Measurements from ENCODE around the gene TNFAIP8L3.

TNFAIP8L3 gene

DNA sequence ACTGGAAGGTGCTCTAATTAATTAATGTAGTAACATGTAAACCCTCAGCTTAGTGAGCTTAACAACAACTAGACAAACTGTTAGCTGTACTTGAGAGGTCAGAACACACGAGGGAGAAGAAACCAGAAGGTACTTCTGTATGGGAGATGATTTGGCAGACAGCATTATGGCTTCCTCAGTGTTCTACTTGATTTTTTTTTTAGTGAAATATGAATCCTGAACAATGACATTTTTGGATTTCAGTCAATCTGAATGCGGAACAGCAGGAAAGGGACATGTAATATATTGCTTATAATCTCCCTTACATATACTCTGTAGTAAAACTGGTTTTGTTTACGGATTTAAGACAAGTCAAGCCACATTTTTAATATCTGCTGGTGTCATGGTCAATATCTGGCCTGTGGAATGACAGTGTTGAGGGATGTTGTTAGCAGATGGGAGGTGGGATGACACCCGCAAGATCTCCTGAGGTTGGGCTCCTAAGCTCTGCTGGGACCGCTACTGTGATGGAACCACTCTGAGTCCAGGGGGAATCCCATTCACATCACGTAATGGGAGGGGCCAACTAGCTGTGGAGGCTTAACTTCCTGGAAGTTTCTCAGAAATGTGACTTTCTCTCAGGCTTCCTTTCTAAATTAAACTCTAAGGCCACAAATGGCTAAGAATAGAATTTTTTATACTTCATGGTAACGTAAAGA is 18.7 kb downstream of the TNFAIP8L3 start:
- H3K4me1 ChIP-seq (ENCODE audit: control insufficient read depth, insufficient read depth, low read length), result peaks cover 17% of the 10 kb centered on the region
- H3K9me3 ChIP-seq (ENCODE audit: control insufficient read depth, insufficient read depth, low read depth, low read length), result no peaks in the 10 kb centered on the region
- no peaks in the 10 kb centered on the region for H3K36me3 ChIP-seq (ENCODE audit: control insufficient read depth, insufficient read depth, low read length)
- no peaks in the 10 kb centered on the region; the same call in 1 of the 2 replicates for H3K27me3 ChIP-seq (ENCODE audit: control insufficient read depth, insufficient read depth, low read length)
- H3K9ac ChIP-seq (ENCODE audit: low read length), result no peak overlapping the region
- no peak overlapping the region for H3K27ac ChIP-seq (ENCODE audit: low read depth, low read length)
- H3K4me3 ChIP-seq (ENCODE audit: low read depth, low read length), result no peak overlapping the region

GRCh38 chr15:51075364-51075763 is 19.3 kb downstream of the TNFAIP8L3 start:
- no peaks in the 10 kb centered on the region; the same call in 1 of the 2 replicates for H3K27me3 ChIP-seq (ENCODE audit: control insufficient read depth, insufficient read depth, low read length)
- no peak overlapping the region for H3K27ac ChIP-seq (ENCODE audit: low read depth, low read length)
- H3K9me3 ChIP-seq (ENCODE audit: control insufficient read depth, insufficient read depth, low read depth, low read length), result no peaks in the 10 kb centered on the region
- H3K4me1 ChIP-seq (ENCODE audit: control insufficient read depth, insufficient read depth, low read length), result peaks cover 17% of the 10 kb centered on the region
- H3K36me3 ChIP-seq (ENCODE audit: control insufficient read depth, insufficient read depth, low read length), result no peaks in the 10 kb centered on the region
- no peak overlapping the region for H3K9ac ChIP-seq (ENCODE audit: low read length)
- no peak overlapping the region for H3K4me3 ChIP-seq (ENCODE audit: low read depth, low read length)

GRCh38 chr15:51074926-51075325 is 19.8 kb downstream of the TNFAIP8L3 start:
- no peaks in the 10 kb centered on the region; the same call in 1 of the 2 replicates for H3K27me3 ChIP-seq (ENCODE audit: control insufficient read depth, insufficient read depth, low read length)
- H3K9me3 ChIP-seq (ENCODE audit: control insufficient read depth, insufficient read depth, low read depth, low read length), result no peaks in the 10 kb centered on the region
- H3K9ac ChIP-seq (ENCODE audit: low read length), result no peak overlapping the region
- peaks cover 17% of the 10 kb centered on the region for H3K4me1 ChIP-seq (ENCODE audit: control insufficient read depth, insufficient read depth, low read length)
- H3K4me3 ChIP-seq (ENCODE audit: low read depth, low read length), result no peak overlapping the region
- H3K36me3 ChIP-seq (ENCODE audit: control insufficient read depth, insufficient read depth, low read length), result no peaks in the 10 kb centered on the region
- no peak overlapping the region for H3K27ac ChIP-seq (ENCODE audit: low read depth, low read length)

DNA sequence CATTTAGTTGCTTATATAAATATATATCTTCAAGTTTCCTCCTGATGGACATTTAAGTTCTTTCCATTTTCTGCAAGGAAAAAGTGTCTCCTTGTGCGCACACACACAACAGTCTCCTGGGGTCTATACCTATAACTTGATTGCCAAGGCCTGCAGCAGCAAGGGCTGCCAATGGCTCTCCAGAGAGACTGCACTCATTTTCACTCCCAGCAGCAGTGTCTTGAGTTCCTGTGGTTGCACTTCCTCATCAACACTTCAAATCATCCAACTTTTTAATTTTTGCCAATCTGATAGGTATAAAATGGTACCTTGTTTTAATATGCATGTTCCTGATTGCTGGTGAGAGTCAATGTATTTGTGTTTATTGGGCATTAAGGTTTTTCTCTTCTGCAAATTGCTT is 23.1 kb downstream of the TNFAIP8L3 start:
- H3K27me3 ChIP-seq (ENCODE audit: control insufficient read depth, insufficient read depth, low read length), result peaks cover 2% of the 10 kb centered on the region; the same call in 1 of the 2 replicates
- H3K9ac ChIP-seq (ENCODE audit: low read length), result no peak overlapping the region
- no peak overlapping the region for H3K27ac ChIP-seq (ENCODE audit: low read depth, low read length)
- no peaks in the 10 kb centered on the region for H3K36me3 ChIP-seq (ENCODE audit: control insufficient read depth, insufficient read depth, low read length)
- H3K4me1 ChIP-seq (ENCODE audit: control insufficient read depth, insufficient read depth, low read length), result peaks cover 6% of the 10 kb centered on the region; the same call in 1 of the 2 replicates
- H3K9me3 ChIP-seq (ENCODE audit: control insufficient read depth, insufficient read depth, low read depth, low read length), result no peaks in the 10 kb centered on the region
- H3K4me3 ChIP-seq (ENCODE audit: low read depth, low read length), result no peak overlapping the region

DNA sequence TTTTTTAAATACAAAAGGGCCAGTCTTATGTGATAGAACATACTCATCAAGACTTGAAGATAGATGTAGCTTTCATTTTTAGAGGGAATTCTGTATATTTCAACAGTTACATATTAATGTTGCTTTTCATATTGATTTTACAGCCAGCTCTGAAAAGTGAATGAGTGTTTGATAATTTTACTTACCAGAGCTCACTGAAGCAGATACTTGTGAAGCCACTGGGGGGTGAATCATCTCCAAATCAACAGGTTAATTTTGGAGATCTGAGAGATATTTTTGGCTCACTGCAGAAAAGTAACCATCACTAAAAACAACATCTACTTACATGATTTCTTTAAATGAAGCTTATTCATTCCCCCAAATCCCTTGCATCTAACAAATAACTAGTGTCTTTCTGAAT is 24.7 kb downstream of the TNFAIP8L3 start:
- no peak overlapping the region for H3K27ac ChIP-seq (ENCODE audit: low read depth, low read length)
- no peaks in the 10 kb centered on the region for H3K36me3 ChIP-seq (ENCODE audit: control insufficient read depth, insufficient read depth, low read length)
- H3K4me3 ChIP-seq (ENCODE audit: low read depth, low read length), result no peak overlapping the region
- peaks cover 5% of the 10 kb centered on the region; the same call in 1 of the 2 replicates for H3K27me3 ChIP-seq (ENCODE audit: control insufficient read depth, insufficient read depth, low read length)
- no peak overlapping the region for H3K9ac ChIP-seq (ENCODE audit: low read length)
- peaks cover 6% of the 10 kb centered on the region; the same call in 1 of the 2 replicates for H3K4me1 ChIP-seq (ENCODE audit: control insufficient read depth, insufficient read depth, low read length)
- no peaks in the 10 kb centered on the region for H3K9me3 ChIP-seq (ENCODE audit: control insufficient read depth, insufficient read depth, low read depth, low read length)

- Histone ChIP-seq H3K27ac (ENCODE audit: low read depth, low read length) (no peak overlapping the region), H3K36me3 (ENCODE audit: control insufficient read depth, insufficient read depth, low read length) (no peaks in the 10 kb centered on the region), H3K9me3 (ENCODE audit: control insufficient read depth, insufficient read depth, low read depth, low read length) (no peaks in the 10 kb centered on the region), H3K4me1 (ENCODE audit: control insufficient read depth, insufficient read depth, low read length) (peaks cover 6% of the 10 kb centered on the region; the same call in 1 of the 2 replicates), H3K9ac (ENCODE audit: low read length) (no peak overlapping the region), H3K27me3 (ENCODE audit: control insufficient read depth, insufficient read depth, low read length) (peaks cover 5% of the 10 kb centered on the region; the same call in 1 of the 2 replicates), H3K4me3 (ENCODE audit: low read depth, low read length) (no peak overlapping the region)
Measured at GRCh38 chr15:51067510-51067909, 27.2 kb downstream of the TNFAIP8L3 start.

DNA sequence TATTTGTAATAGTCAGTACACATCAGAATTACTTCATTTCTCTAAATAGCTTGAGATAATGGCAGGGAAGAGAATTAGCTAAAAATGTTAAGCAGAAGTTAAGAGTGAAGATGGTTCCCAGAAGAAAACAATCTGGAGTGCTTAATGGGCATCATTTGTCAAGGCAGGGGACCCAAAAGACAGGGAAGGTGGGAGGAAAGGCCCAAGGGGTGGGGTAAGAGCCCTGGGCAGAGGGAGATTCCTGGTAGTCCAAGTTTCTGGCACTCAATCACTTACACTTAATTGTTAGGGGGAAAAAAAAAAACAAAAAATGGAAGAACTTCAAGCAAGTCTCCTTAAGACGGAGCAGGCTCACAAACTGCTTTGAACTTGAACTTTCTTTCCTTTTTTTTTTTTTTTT is 28.9 kb downstream of the TNFAIP8L3 start:
- H3K9ac ChIP-seq (ENCODE audit: low read length), result no peak overlapping the region
- H3K4me1 ChIP-seq (ENCODE audit: control insufficient read depth, insufficient read depth, low read length), result peaks cover 6% of the 10 kb centered on the region; the same call in 1 of the 2 replicates
- no peak overlapping the region for H3K4me3 ChIP-seq (ENCODE audit: low read depth, low read length)
- H3K27me3 ChIP-seq (ENCODE audit: control insufficient read depth, insufficient read depth, low read length), result peaks cover 5% of the 10 kb centered on the region; the same call in 1 of the 2 replicates
- no peaks in the 10 kb centered on the region for H3K36me3 ChIP-seq (ENCODE audit: control insufficient read depth, insufficient read depth, low read length)
- no peak overlapping the region for H3K27ac ChIP-seq (ENCODE audit: low read depth, low read length)
- no peaks in the 10 kb centered on the region for H3K9me3 ChIP-seq (ENCODE audit: control insufficient read depth, insufficient read depth, low read depth, low read length)

DNA sequence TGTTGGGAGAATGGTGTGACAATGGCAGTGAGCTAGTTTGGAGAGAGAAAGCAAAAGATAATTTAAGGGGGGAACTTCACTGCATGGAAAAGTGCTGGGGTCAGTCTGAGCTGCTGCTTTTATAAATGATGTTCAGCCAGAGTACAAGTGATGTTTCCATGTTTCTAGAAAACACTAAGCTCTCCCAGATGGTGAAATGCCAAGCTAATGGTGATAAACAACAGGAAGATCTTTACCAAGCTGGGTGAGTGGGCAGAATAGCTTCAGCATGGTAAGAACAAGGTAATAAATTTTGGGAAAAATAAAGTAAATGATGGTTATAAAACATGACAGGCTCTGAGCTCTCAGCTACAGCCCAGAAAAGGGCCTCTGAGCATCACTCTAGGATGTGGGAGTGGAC is 29.4 kb downstream of the TNFAIP8L3 start:
- no peaks in the 10 kb centered on the region for H3K36me3 ChIP-seq (ENCODE audit: control insufficient read depth, insufficient read depth, low read length)

GRCh38 chr15:51062736-51063135 is 32.0 kb downstream of the TNFAIP8L3 start:
- Histone ChIP-seq H3K4me3 (ENCODE audit: low read depth, low read length) (no peak overlapping the region), H3K27ac (ENCODE audit: low read depth, low read length) (no peak overlapping the region), H3K4me1 (ENCODE audit: control insufficient read depth, insufficient read depth, low read length) (no peaks in the 10 kb centered on the region), H3K36me3 (ENCODE audit: control insufficient read depth, insufficient read depth, low read length) (no peaks in the 10 kb centered on the region), H3K9me3 (ENCODE audit: control insufficient read depth, insufficient read depth, low read depth, low read length) (no peaks in the 10 kb centered on the region), H3K9ac (ENCODE audit: low read length) (no peak overlapping the region), H3K27me3 (ENCODE audit: control insufficient read depth, insufficient read depth, low read length) (peaks cover 5% of the 10 kb centered on the region; the same call in 1 of the 2 replicates)

More for the DNA sequence above, 29.4 kb downstream of the TNFAIP8L3 start:
- Histone ChIP-seq H3K4me3 (ENCODE audit: low read depth, low read length) (no peak overlapping the region), H3K4me1 (ENCODE audit: control insufficient read depth, insufficient read depth, low read length) (peaks cover 6% of the 10 kb centered on the region; the same call in 1 of the 2 replicates), H3K9ac (ENCODE audit: low read length) (no peak overlapping the region), H3K9me3 (ENCODE audit: control insufficient read depth, insufficient read depth, low read depth, low read length) (no peaks in the 10 kb centered on the region), H3K27ac (ENCODE audit: low read depth, low read length) (no peak overlapping the region), H3K27me3 (ENCODE audit: control insufficient read depth, insufficient read depth, low read length) (peaks cover 5% of the 10 kb centered on the region; the same call in 1 of the 2 replicates)

DNA sequence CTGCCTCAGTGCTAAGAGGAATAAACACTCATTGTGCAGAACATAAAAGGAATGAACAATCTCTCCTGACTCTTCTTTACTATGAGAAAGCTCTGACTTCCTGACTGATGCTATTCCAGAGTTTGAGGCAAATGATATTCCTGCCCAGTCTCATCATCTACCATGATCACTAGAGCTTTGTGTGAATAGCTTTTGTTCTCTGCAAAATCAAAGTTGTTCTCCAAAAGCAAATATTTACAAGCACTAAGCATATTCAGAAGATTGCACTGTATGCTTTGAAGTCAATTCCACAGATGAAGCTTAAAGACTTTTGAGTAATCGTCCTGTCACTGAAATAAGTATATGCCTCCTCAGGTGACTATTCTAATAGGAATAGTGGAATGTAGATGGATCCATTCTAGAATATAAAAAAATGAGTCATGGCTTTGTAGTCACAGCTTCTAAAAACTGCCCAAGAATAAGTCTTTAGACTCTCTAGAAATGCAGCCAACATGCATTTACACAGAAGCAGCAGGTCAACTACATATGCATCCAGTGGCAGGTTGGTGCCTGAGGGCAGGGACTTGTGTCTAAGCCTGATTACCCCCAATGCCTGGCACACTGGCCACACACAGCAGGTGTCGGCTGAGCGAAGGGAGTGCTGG is 34.6 kb downstream of the TNFAIP8L3 start:
- no peak overlapping the region for H3K4me3 ChIP-seq (ENCODE audit: low read depth, low read length)
- no peak overlapping the region for H3K27ac ChIP-seq (ENCODE audit: low read depth, low read length)
- H3K36me3 ChIP-seq (ENCODE audit: control insufficient read depth, insufficient read depth, low read length), result no peaks in the 10 kb centered on the region
- H3K4me1 ChIP-seq (ENCODE audit: control insufficient read depth, insufficient read depth, low read length), result no peaks in the 10 kb centered on the region
- no peaks in the 10 kb centered on the region for H3K27me3 ChIP-seq (ENCODE audit: control insufficient read depth, insufficient read depth, low read length)
- no peak overlapping the region for H3K9ac ChIP-seq (ENCODE audit: low read length)
- no peaks in the 10 kb centered on the region for H3K9me3 ChIP-seq (ENCODE audit: control insufficient read depth, insufficient read depth, low read depth, low read length)

DNA sequence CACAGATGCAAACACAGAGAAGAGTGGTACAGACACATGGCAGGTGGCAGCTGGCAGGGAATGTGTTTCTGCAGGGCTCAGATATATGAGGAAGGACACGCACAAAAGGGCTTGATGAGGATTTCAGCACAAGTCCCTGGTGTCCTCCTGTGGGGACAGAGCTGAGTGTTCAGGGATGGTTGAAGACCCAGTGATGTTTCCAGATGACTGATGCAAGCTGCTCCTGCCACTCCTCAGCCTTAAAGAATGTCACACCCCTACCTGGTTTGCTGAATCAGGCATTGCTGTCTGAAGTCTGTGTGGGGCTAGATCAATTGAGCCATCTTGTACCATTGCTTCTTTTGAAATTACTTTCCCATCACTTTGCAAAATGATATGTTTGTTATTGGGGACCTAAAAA is 40.2 kb downstream of the TNFAIP8L3 start:
- H3K9me3 ChIP-seq (ENCODE audit: control insufficient read depth, insufficient read depth, low read depth, low read length), result no peaks in the 10 kb centered on the region
- no peak overlapping the region for H3K4me3 ChIP-seq (ENCODE audit: low read depth, low read length)
- no peak overlapping the region for H3K9ac ChIP-seq (ENCODE audit: low read length)
- H3K4me1 ChIP-seq (ENCODE audit: control insufficient read depth, insufficient read depth, low read length), result peaks cover 10% of the 10 kb centered on the region; the same call in 1 of the 2 replicates
- H3K36me3 ChIP-seq (ENCODE audit: control insufficient read depth, insufficient read depth, low read length), result no peaks in the 10 kb centered on the region
- H3K27me3 ChIP-seq (ENCODE audit: control insufficient read depth, insufficient read depth, low read length), result no peaks in the 10 kb centered on the region
- H3K27ac ChIP-seq (ENCODE audit: low read depth, low read length), result no peak overlapping the region

Measured in HUES6 (cell line).